Heart left ventricle (tissue), 13 donors: Measurements from ENCODE around the gene DNAH5.

Source experiments
- POLR2A ChIP-seq, 2 donors: fragments of 450-650 bp; IDR thresholded peaks; one replicate each; pipeline ENCODE4 v1.6.1; 2017; ENCODE audit warnings: antibody characterized with exemption in 2 of 2, mild to moderate bottlenecking in 2 of 2, moderate library complexity in 2 of 2
- TF ChIP-seq, protein P1 (sequence below), 12 donors: fragments of 200-600 bp; sonication (generic) in 4 of 12; IDR thresholded peaks; one replicate each; pipeline versions ENCODE4 v1.5.0 to v1.8.0; 2018 to 2022; ENCODE audit warnings: antibody characterized with exemption in 12 of 12, mild to moderate bottlenecking in 5 of 12
- donor health status: ischemic (EF 13 %, LVEDD 7.1; RV severe dilation, severe dysfunction).
- donor health status: DM: no; HTN: yes; CAD: no.
- donor health status: DM: no; HTN: no; CAD: no.
- donor health status: ischemic (EF 25% LVEDD 6.9; RV normal size, moderate dysfunction).
- donor health status: ischemic (EF 25% LVEDD 5.7; RV mildly dilated, moderate dysfunction).
- donor health status: ischemic (EF 35%, LVEDD 5.7; RV mildly dilated, moderate dysfunction).
- donor health status: nonischemic (EF 11% LVEDD 7.7; RV severe dilation, severe dysfunction).
- donor health status: DM: yes; HTN: yes; CAD: no.
- donor health status: PGD.
- donor health status: ischemic (EF 29% LVEDD 5.4; RV normal size, mild dysfunction).
- donor health status: nonischemic (EF 23%, LVEDD 6.1; RV moderate dilation, normal function).

DNA sequence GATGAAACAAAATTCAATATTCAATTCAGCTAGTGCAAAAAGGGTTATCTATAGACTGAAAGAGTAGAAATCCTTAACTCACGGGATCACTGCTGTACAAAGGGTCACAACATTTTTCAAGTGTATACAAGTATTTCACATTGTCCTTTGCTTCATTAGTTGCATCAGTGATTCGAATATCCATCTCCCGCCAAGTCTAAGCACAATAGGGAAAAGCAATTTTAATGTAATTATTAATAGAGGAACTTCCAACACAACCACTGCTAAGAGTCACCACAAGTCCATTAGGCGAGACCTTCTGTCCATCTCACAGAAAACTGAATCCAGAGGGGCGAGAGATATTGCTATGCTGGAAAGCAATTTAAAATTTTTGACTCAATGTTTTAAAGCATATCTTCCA, 27.4 kb downstream of the DNAH5 start:
- TF ChIP-seq, protein P1, sequence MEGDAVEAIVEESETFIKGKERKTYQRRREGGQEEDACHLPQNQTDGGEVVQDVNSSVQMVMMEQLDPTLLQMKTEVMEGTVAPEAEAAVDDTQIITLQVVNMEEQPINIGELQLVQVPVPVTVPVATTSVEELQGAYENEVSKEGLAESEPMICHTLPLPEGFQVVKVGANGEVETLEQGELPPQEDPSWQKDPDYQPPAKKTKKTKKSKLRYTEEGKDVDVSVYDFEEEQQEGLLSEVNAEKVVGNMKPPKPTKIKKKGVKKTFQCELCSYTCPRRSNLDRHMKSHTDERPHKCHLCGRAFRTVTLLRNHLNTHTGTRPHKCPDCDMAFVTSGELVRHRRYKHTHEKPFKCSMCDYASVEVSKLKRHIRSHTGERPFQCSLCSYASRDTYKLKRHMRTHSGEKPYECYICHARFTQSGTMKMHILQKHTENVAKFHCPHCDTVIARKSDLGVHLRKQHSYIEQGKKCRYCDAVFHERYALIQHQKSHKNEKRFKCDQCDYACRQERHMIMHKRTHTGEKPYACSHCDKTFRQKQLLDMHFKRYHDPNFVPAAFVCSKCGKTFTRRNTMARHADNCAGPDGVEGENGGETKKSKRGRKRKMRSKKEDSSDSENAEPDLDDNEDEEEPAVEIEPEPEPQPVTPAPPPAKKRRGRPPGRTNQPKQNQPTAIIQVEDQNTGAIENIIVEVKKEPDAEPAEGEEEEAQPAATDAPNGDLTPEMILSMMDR (IDR thresholded peaks at IDR 0.05) = no peak
- TF ChIP-seq POLR2A (IDR thresholded peaks at IDR 0.05) = no peak
